Ecto neural progenitor cell (in vitro differentiated cells): ENCODE results near the gene THG1L.

Experiments used
- DNase-seq: peaks from one replicate; pipeline ENCODE4 v3.0.0-alpha.2; 2018; ENCODE audit warnings: low spot score

The THG1L gene

DNA sequence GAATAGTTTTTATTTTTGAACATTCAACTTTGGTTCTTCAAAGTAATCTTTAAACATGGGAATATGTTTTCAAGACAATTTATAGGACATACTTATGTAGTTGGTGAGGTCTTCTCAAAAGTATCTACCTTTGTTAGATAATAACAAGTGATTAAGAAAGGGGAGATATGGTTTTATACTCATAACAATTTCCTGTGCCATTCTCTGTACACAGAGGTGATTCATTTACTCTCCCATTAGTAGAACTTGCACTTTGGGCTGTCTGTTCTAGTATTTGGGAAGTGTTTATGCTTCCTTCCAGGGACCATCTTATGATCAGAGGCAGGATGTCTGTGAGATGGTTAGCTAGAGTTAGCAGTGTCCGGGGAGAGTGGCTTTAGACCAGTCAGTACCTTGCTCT, 27.5 kb downstream of the THG1L start:
- DNase-seq, result no peak

- no peak for DNase-seq
Observed at GRCh38 chr5:157761690-157762621, 30.7 kb downstream of the THG1L start.

DNA sequence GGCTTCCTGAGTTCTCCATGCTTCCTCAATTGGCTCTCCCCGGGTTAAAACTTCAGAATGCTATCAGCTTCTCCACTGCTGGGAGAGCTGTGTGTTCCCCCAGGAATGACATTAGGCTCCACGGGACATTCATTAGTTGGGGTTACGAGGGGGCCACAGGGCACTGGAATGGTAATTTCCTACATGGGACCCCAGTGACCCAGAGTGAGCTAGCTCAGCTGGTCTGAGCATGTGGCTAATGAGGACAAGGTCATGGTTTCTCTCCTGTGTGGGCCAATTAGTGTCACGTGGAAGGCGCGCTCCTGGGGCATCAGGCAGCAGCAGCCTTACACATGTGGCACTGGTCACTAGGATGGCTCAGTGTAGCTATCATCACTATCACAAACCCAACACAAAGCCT, 33.3 kb downstream of the THG1L start:
- no peak for DNase-seq

DNA sequence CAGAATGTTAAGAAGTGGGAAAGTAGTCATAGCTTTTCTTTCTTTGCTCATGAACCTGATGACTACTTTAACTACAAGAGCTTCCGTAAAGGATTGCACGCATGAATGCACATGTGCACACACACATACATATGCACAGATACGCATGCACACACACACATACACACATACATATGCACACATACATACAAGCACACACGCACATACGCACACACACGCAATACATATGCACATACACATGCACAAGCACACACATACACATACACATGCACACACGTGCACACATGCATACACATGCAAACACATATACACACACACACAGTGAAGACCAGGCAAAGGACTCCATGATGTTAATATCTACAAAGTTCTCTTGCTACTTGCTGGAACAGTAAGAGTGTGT, 35.2 kb downstream of the THG1L start:
- DNase-seq, result no peak

- DNase-seq, result no peak
Observed at GRCh38 chr5:157766902-157767301, 35.7 kb downstream of the THG1L start.

- DNase-seq, result no peak
Observed at GRCh38 chr5:157767689-157768088, 36.5 kb downstream of the THG1L start.

- DNase-seq, result no peak
Observed at GRCh38 chr5:157770665-157771064, 39.4 kb downstream of the THG1L start.

GRCh38 chr5:157772127-157772526, 40.9 kb downstream of the THG1L start:
- DNase-seq, result no peak

GRCh38 chr5:157778121-157778805, 47.0 kb downstream of the THG1L start:
- DNase-seq, result no peak

GRCh38 chr5:157779221-157779620, 48.0 kb downstream of the THG1L start:
- DNase-seq, result no peak

- no peak for DNase-seq
Observed at GRCh38 chr5:157785801-157786200, 54.6 kb downstream of the THG1L start.
